GM18867 (cell line): ENCODE results near the gene GRIP1.
A peak's percentile ranks its signal among the peaks of the same experiment; 100 is the strongest.

Source experiments
- ATAC-seq: cut with Tn5 transposase; IDR thresholded peaks from one replicate; pipeline ENCODE4 v1.9.1; 2021; ENCODE audit warnings: mild to moderate bottlenecking, moderate library complexity; ENCODE audit not compliant: unreplicated experiment

The GRIP1 gene, protein sequence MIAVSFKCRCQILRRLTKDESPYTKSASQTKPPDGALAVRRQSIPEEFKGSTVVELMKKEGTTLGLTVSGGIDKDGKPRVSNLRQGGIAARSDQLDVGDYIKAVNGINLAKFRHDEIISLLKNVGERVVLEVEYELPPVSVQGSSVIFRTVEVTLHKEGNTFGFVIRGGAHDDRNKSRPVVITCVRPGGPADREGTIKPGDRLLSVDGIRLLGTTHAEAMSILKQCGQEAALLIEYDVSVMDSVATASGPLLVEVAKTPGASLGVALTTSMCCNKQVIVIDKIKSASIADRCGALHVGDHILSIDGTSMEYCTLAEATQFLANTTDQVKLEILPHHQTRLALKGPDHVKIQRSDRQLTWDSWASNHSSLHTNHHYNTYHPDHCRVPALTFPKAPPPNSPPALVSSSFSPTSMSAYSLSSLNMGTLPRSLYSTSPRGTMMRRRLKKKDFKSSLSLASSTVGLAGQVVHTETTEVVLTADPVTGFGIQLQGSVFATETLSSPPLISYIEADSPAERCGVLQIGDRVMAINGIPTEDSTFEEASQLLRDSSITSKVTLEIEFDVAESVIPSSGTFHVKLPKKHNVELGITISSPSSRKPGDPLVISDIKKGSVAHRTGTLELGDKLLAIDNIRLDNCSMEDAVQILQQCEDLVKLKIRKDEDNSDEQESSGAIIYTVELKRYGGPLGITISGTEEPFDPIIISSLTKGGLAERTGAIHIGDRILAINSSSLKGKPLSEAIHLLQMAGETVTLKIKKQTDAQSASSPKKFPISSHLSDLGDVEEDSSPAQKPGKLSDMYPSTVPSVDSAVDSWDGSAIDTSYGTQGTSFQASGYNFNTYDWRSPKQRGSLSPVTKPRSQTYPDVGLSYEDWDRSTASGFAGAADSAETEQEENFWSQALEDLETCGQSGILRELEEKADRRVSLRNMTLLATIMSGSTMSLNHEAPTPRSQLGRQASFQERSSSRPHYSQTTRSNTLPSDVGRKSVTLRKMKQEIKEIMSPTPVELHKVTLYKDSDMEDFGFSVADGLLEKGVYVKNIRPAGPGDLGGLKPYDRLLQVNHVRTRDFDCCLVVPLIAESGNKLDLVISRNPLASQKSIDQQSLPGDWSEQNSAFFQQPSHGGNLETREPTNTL

DNA sequence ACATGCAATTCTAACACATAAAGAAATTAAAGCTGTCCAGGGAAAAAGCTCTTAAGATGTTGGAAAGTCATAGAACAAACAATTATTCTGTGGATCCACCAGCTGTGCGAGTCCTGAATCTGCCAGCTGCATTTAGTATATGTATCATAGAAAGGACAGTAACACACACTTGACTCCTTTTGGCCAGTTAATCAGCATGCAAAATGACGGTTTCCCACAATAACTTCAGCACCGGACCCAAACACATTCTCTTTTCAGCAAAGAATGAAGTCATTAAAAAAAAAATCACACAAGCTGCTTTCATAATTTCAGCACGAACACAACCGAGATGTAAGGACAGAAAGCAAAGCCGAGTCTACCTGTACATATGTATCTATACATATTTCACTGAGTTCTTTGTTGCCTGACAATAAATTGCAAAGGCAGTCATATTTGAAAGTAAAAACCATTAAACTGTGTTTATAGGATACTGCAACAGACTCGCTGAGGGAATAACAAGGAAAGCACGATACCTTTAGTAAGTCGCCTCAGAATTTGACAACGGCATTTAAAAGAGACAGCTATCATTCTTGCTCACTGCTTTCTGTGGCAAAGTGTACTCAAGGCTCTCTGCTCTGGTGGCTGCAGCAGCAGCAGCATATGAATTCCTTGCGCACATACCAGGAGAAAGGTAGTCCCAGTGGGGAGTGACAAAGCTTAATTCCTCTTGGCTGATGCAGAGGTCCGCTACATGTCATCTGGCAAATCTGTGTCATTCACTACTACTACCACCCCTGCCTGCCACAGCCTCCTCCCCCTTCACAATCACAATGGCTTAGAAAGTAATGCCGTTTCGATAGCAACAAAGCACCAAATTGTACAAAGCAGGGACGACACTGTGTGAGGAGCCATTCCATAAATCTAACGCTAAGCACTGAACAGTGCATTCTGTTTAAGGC lies at the start of gene GRIP1:
Gene GRIP1 (minus strand): TSS at position 739 of the 938 bp plus-strand sequence. CDS start 172 bp downstream, at position 567.
- ATAC-seq = no peak

DNA sequence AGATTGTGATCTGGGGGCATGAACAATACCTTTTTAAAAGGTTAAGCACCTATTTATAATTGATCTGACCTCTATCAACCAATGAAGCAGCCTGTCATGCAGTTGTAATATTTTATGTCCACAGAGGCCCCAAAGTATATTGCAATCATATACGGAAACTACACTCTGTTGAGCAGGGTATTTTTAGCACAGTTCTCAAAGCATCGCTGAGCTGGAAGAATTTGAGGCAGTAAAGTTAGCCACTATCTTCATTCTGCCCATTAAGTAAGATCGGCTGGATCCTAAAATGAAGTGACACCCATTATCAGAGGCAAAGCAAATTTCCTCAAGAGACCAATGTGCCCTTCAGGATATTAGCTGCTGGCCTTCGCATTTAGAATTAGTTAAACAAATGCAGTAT lies 47.7 kb upstream of the GRIP1 start:
- ATAC-seq = no peak

DNA sequence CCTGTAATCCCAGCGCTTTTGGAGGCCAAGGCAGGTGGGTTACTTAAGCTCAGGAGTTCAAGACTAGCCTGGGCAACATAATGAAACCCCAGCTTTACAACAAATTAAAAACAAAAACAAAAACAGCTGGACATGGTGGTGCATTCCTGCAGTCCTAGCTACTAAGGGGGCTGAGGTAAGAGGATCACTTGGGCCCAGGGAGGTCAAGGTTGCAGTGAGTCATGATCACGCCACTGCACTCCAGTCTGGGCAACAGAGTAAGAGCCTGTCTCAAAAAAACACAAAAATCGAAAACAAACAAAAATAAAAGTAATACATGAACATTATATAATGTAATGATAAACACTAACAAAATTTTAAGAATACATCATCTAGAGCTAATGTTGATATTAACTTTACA lies 46.2 kb upstream of the GRIP1 start:
- no peak for ATAC-seq

DNA sequence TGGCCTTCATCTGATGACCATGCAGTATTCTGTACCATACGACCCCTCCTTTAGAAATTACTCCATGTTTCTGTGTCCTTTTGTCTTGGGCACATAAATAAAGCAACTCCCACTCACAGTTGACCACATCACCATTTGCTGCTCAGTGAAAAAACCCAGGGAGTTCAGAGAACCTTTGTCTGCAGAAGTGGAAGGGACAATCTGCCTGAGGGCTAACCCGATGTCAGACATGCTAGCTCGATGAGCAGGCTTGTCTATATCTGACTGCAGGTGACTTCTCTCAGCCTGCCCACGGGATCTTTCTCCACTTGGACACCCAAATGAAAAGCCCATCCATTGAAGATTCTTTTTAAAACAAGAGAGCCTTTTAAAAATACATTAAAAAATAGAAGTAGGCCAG lies 45.7 kb upstream of the GRIP1 start:
- no peak for ATAC-seq

DNA sequence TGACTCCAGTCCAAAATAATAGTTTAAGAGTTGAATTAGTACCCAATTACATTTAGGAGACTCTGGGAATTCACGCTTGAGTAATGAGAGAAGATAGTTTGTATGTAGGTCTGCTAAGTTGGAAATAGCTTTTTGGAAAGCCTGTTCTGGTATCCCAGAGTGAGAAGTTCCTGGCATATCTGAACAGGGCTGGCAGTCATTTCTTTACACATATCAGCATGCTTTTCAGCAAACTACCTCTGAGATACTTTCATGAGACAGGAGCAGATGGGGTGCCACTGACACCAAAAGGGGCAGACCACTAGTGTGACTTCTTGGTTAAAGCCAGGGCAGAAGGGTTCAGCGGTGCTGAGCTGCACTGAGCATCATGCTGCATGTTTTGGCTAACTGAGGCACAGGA lies 45.1 kb upstream of the GRIP1 start:
- ATAC-seq = no peak

DNA sequence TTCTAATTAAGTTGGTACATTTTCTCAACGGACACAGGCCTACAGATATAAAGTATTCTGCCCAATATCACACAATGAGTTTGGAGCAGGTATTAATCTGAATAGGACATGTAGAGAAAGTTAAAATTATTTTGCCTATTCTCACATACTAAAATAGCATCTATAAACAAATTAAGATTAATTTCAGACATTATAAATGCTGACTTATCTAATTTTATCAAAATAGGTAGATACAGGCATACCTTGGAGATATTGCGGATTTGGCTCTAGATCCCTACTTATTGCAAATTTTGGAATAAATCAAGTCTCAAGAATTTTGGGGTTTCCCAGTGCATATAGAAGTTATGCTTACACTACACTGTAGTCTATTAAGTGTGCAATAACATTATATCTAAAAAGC lies 41.0 kb upstream of the GRIP1 start:
- ATAC-seq = no peak

DNA sequence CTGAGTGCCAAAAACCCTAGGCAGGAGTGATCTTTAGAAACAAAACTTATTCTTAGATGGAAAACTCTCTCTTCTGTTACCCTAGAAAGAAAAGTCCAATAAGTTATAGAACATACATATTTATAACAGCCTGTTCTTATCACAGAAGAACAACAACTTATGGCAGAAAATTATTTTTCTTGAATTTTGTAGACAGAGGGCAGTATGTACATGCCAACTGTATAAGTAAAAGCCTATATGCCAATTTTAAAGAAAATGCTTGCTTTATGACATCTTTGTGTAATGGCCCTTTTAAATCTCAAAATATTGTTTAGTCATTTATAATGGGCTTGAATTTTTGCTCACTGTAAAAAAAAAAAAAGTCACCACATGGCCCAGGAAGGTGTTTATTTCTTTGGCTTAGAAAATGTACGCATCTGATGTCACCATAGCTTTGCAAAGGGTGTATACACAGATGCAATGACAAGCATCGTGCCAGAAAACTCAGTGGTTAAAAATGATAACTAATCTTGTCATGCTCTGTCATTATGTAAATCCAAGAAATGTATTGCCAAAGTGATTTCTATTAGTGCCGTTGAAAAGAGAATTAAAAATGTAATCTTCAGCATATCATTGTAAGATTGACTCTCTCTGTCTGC lies 38.3 kb upstream of the GRIP1 start:
- no peak for ATAC-seq

DNA sequence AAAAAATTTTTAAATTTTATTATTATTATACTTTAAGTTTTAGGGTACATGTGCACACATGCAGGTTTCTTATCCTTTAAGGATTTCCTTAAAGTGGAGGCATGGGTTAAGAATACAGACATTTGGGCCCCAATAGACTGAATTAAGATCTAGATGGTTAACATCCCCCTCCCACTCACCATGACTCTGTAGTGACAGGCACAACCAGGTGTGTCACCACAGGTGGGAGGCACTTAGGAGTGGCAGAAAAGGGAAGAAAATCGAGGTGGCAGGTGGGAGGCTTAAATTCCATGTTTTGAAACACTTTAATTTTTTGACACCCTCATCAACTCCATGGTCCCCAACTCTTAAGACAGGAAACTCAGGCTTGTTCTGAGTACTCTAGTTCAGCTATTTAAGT lies 37.6 kb upstream of the GRIP1 start:
- ATAC-seq = no peak

DNA sequence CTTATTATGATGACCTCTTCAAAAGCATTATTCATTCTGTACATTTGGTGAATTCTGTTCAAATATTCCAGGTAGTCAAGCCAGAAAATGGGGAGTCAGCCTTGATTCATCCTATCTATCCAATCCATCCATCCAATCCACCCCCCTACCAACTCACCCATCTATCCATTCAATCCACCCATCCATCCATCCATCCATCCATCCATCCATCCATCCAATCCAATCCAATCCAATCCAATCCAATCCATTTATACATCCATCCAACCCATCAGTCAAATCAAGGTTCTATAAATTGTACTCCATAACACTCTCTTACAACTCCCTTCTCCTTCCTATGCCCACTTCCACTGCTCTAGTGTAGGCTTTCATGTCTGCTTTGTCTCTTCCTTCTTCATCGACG lies 35.8 kb upstream of the GRIP1 start:
- ATAC-seq = no peak

DNA sequence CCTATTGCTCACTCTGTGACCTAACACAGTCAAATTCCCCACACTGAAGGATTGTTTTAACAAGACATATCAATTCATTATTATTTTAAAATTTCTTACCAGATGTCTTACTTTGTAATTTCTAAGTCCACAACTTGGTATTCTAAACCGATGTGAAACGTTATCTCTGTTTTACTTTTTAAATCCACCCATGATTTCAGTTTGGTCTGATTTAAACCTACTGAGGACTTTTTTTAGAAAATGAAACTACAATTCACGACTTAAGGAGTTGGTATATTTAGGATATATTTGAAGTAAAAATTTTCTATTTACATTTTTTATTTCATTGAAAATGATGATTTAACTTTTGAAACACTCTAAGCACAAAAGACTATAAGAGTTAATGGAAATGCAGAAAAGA lies 35.1 kb upstream of the GRIP1 start:
- peak; percentile 82 for ATAC-seq

DNA sequence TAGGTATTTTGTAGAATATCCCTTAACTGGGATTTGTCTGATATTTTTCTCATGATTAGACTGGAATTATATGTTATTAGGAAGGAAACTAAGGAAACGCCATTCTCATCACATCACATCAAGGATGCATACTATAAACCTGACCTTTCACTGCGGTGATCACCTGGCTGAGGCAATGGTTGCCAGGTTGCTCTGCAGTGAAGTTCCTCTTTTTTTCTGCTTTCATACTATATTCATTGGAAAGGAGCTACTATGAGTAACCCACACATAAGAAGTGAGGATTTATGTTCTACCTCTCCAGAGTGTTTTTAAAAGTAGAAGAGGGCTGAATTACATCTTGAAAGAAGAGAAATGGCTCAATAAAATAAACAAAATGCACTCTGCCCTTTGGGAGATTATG lies 31.0 kb upstream of the GRIP1 start:
- ATAC-seq = no peak

DNA sequence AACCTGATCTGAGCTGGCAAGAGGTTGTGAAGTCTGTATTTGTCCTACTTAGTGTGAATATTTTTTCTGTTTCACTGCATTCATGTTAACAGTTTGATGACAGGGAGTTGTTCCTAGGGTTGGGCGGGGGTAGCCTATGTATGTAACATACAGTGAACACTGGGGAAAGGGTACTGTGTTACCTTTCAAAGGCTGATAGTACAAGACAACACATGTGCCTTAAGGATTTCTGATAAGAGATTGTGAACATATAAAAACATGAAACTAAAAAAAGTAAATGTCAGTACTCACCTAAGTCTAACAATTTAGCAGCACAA lies 30.5 kb upstream of the GRIP1 start:
- no peak for ATAC-seq

DNA sequence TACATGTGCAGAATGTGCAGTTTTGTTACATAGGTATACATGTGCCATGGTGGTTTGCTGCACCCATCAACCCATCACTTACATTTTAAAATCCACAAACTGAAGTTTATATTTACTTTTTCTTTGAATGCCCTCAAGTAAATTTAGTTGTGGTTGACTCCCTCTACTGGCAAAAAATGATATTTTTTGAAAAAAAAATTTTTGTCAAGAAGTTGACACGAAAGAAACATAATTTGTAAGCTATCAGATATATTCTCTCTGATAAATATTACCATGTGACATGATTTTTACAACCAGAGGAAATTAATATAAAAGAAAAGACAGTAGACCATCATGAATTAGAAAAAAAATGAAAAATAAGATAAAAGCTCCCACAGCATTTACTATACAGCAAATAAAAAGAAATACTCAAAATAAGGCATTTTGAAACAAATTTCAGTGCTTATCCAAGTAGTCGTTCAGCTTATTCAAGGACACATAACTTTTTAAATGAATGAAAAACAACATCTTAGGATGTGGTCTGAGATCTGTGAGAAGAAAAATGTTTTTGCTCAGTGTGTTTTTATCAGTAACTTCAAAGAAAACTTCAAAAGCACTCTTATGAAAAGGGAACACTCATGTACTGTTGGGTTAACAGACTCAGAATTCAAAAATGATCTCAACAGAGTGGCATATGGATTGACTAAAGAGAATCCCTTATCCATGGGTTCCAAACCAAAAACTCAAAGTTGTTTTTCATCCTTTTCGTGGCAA lies 30.0 kb upstream of the GRIP1 start:
- ATAC-seq = no peak

DNA sequence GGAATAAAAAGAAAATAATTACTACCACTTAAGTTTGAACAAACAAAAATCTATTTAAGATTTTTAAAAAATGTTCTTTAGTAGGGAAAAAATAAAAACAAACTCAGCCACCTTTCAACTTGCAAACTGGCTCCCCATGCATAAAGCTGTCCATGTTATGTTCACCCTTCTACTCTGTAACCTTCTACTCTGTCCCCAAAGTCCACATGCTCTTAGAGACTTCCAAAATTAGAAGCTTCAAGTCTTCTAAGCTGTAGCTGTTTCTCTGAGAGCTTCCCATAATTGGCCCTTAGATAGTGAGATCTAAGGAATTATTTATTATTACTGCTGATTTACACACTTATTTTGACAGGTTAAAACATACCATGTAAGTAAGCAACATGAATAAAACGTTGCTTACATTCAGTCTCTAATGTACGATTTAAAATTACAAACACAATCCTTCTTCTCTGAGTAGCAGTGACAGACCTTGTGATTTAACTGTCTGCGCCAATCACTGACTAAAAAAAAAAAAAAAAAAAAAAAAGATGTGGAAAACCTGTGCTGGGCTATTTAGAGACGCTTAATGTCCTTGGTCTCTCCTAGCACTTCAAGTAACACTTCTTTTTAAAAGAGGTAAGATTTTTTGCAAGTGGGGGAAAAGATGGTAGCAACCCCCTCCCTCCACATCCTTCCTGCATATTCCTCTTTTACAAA lies 28.3 kb upstream of the GRIP1 start:
- no peak for ATAC-seq

DNA sequence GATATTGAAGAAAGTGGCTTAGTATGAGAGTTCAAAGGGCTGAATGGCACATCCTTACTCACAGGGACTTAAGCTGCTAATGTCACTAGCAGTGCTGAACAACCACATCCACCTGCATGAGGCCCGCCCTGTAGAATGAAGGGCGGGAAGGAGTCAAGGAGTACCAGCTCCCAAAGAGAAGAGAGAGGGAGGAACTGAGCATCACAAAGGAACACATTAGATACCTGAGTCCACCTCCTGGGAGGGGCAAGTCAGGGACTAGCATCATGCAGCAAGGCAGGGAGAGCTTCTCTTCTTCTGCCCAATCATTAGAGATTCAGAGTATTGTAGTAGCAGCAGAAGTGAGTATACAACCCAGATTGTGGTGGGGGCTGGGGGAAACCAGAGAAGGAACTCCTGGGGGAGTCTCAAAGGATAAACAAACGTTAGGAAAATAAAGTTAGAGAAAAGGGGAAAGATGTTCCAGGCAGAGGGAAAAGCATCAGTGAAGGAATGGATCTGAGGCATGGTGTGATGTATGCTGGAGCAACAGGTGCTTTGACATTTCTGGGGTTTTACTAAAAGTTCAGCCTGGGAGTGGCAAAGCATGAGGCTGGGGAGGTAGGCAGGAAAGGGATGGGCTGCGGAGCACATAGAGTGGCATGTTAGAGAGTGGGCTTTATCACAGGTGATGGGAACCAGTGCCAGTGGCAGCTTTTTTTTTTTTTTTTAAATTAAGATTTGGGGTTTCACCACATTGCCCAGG lies 21.0 kb upstream of the GRIP1 start:
- ATAC-seq = no peak

DNA sequence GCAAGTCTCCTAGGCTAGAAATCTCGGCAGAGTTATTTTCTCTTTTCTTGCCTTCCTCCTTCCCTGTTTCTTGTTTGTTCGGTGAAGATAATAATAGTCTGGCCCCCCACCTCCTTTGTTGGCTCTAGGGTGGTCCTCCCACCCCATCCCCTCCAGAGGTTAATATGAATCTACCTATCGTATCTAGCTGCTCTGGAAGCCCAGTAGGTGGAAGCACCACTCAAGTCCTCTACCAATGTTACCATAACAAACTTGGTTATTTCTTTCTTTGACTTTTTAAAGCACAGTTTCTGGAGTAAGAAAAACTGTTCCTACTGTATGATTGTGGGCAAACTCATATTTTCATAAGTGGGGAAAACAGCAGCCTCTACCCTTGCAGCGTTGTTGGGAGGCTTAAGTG lies 19.7 kb upstream of the GRIP1 start:
- no peak for ATAC-seq

DNA sequence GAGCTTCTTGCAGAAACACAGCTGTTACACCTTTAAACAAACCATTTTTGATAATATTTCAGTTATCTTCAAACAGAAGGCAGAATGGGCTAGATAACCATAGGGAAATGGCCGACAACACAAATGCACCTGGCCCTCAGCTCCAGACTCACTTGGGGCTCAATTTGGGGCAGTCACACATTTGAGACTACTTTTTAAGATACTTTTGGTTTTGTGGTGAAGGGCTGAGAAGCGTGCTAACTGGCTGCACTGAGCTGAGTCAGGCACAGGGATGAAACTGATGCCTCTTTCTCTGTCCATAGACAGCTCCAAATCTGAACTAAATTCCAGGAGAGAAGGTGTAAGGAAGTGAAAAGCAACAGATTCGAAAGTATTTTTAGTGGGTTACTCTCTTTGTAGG lies 18.5 kb upstream of the GRIP1 start:
- ATAC-seq = peak; percentile 77
